Fibroblast of skin of right biceps (primary cell): ENCODE measurements around the gene TMPRSS2.
A peak's percentile ranks its signal among the peaks of the same experiment; 100 is the strongest.
"Not testable (repeated sequence)": the region's sequence is repeated elsewhere in the genome, so short reads cannot be mapped to it uniquely, and the experiment has no call there.

Experiments
- DNase-seq: peaks from one replicate; pipeline ENCODE4 v3.0.0-alpha.2; 2013

Gene TMPRSS2

GRCh38 chr21:41425588-41425953 is 82.4 kb downstream of the TMPRSS2 start:
- DNase-seq, result no peak

GRCh38 chr21:41423305-41423636 is 84.7 kb downstream of the TMPRSS2 start:
- not testable (repeated sequence) for DNase-seq

- no peak for DNase-seq
Measured at GRCh38 chr21:41422546-41423304, 85.2 kb downstream of the TMPRSS2 start.

- not testable (repeated sequence) for DNase-seq
Measured at GRCh38 chr21:41420998-41421397, 87.0 kb downstream of the TMPRSS2 start.

GRCh38 chr21:41419921-41420862 is 87.8 kb downstream of the TMPRSS2 start:
- DNase-seq, result peak; percentile 93

- DNase-seq, result no peak
Measured at GRCh38 chr21:41418956-41419680, 88.8 kb downstream of the TMPRSS2 start.

- no peak for DNase-seq
Measured at GRCh38 chr21:41418393-41418792, 89.6 kb downstream of the TMPRSS2 start.

- DNase-seq, result not testable (repeated sequence)
Measured at GRCh38 chr21:41417505-41417904, 90.5 kb downstream of the TMPRSS2 start.
